IMR-90 (cell line): ENCODE data around the gene COL18A1. TPM values are rescaled to one million over a fixed set of nuclear protein-coding genes. Genes with fewer than 3 reads are reported as not detected.

ENCODE experiments used
- ATAC-seq: fragments of 200-7000 bp; cut with Tn5 transposase; 2 replicates; pipeline ENCODE4 v1.9.1; 2020; ENCODE audit warnings: low read depth, mild to moderate bottlenecking, moderate library complexity
- BruUV-seq: library from RNA; stranded (reverse); fragments of 400-500 nt; replicated peaks from 2 replicates; lab custom pipeline; 2021; lab: Mats Ljungman, UMichigan
- CTCF ChIA-PET: fragments of 300-600 bp; formaldehyde crosslinking; extraction: SDS; loops from one replicate; lab custom pipeline; 2021; ENCODE audit warnings: antibody characterized with exemption; lab: Yijun Ruan, JAX
- POLR2A ChIA-PET: fragments of 300-600 bp; sonication (Branson Sonifier 250); formaldehyde crosslinking; loops from one replicate; lab custom pipeline; 2022; ENCODE audit warnings: antibody characterized with exemption; ENCODE audit not compliant: unreplicated experiment; lab: Charles Lee
- DNase-seq: peaks from one replicate; pipeline ENCODE4 v3.0.0; 2013
- H2AFZ ChIP-seq: replicated peaks from 2 replicates; pipeline ENCODE3; 2013; ENCODE audit warnings: low read length, mild to moderate bottlenecking; ENCODE audit not compliant: poor library complexity
- H2AK5ac ChIP-seq: 2 replicates; pipeline ENCODE4 v1.6.1; 2013; ENCODE audit warnings: low read depth, low read length, inconsistent platforms
- H2AK9ac ChIP-seq: replicated peaks from 2 replicates; pipeline ENCODE3; 2013; ENCODE audit warnings: mild to moderate bottlenecking, low read depth, low read length, moderate library complexity; ENCODE audit not compliant: poor library complexity
- H2BK120ac ChIP-seq: 2 replicates; pipeline ENCODE4 v1.6.1; 2013; ENCODE audit warnings: low read depth, low read length, inconsistent platforms
- H2BK15ac ChIP-seq: 3 replicates; pipeline ENCODE4 v1.6.1; 2013; ENCODE audit warnings: low read depth, low read length, inconsistent platforms
- H2BK20ac ChIP-seq: 2 replicates; pipeline ENCODE4 v1.6.1; 2013; ENCODE audit warnings: low read depth, mild to moderate bottlenecking, inconsistent platforms, low read length, moderate library complexity
- H2BK5ac ChIP-seq: 2 replicates; pipeline ENCODE4 v1.6.1; 2013; ENCODE audit warnings: mild to moderate bottlenecking, low read depth, low read length, inconsistent platforms; ENCODE audit not compliant: poor library complexity, severe bottlenecking
- H3K14ac ChIP-seq: replicated peaks from 2 replicates; pipeline ENCODE4 v1.6.1; 2013; ENCODE audit warnings: low read depth, low read length, inconsistent platforms
- H3K18ac ChIP-seq: 2 replicates; pipeline ENCODE4 v1.6.1; 2013; ENCODE audit warnings: low read depth, low read length, control low read depth
- H3K23ac ChIP-seq: 2 replicates; pipeline ENCODE4 v1.6.1; 2013; ENCODE audit warnings: low read depth, low read length, inconsistent platforms
- H3K27ac ChIP-seq: 2 replicates; pipeline ENCODE4 v1.5.1; 2013; ENCODE audit warnings: mild to moderate bottlenecking, control low read depth, low read length; ENCODE audit not compliant: insufficient read depth
- H3K27me3 ChIP-seq: 2 replicates; pipeline ENCODE4 v1.6.1; 2013; ENCODE audit warnings: low read length; ENCODE audit not compliant: control insufficient read depth, insufficient read depth
- H3K36me3 ChIP-seq: 2 replicates; pipeline ENCODE4 v1.6.1; 2013; ENCODE audit warnings: low read length, mixed read lengths; ENCODE audit not compliant: control insufficient read depth, insufficient read depth
- H3K4ac ChIP-seq: 2 replicates; pipeline ENCODE4 v1.6.1; 2013; ENCODE audit warnings: low read depth, low read length, inconsistent platforms
- H3K4me1 ChIP-seq: 2 replicates; pipeline ENCODE4 v1.6.1; 2013; ENCODE audit warnings: low read length, mixed read lengths; ENCODE audit not compliant: control insufficient read depth, insufficient read depth
- H3K4me2 ChIP-seq: 2 replicates; pipeline ENCODE4 v1.6.1; 2013; ENCODE audit warnings: low read depth, mild to moderate bottlenecking, control low read depth, low read length, moderate library complexity
- H3K4me3 ChIP-seq: 2 replicates; pipeline ENCODE4 v1.5.1; 2013; ENCODE audit warnings: low read depth, mild to moderate bottlenecking, control low read depth, low read length, moderate library complexity; ENCODE audit not compliant: insufficient read depth
- H3K56ac ChIP-seq: 2 replicates; pipeline ENCODE4 v1.6.1; 2013; ENCODE audit warnings: low read length, inconsistent platforms; ENCODE audit not compliant: insufficient read depth; ENCODE audit errors: extremely low read depth
- H3K79me1 ChIP-seq, 2 experiments: 2 replicates each; pipeline ENCODE4 v1.6.1; 2013; ENCODE audit warnings: low read length in 2 of 2, inconsistent platforms in 1 of 2, low read depth in 1 of 2
- H3K9ac ChIP-seq: 2 replicates; pipeline ENCODE4 v1.6.1; 2013; ENCODE audit warnings: low read depth, low read length, control low read depth
- H3K9me1 ChIP-seq: 2 replicates; pipeline ENCODE4 v1.6.1; 2013; ENCODE audit warnings: low read length, inconsistent platforms; ENCODE audit not compliant: insufficient read depth
- H3K9me3 ChIP-seq: 2 replicates; pipeline ENCODE4 v1.6.1; 2013; ENCODE audit warnings: low read length; ENCODE audit not compliant: control insufficient read depth, insufficient read depth
- H4K20me1 ChIP-seq: 2 replicates; pipeline ENCODE4 v1.6.1; 2013; ENCODE audit warnings: low read length, inconsistent platforms; ENCODE audit not compliant: insufficient read depth
- H4K5ac ChIP-seq: 2 replicates; pipeline ENCODE4 v1.6.1; 2013; ENCODE audit warnings: mild to moderate bottlenecking, low read depth, low read length, control low read depth
- H4K8ac ChIP-seq, 2 experiments: 2 replicates each; pipeline ENCODE4 v1.6.1; 2013; ENCODE audit warnings: low read depth in 2 of 2, low read length in 2 of 2, control low read depth in 1 of 2, inconsistent platforms in 1 of 2
- H4K91ac ChIP-seq: 2 replicates; pipeline ENCODE4 v1.6.1; 2013; ENCODE audit warnings: low read depth, low read length, inconsistent platforms; ENCODE audit not compliant: insufficient read depth
- BHLHE40 ChIP-seq: fragments of 150-350 bp; IDR thresholded peaks from 2 replicates; pipeline ENCODE4 v1.6.1; 2016; ENCODE audit warnings: mild to moderate bottlenecking, low read depth, low read length
- CEBPB ChIP-seq: IDR thresholded peaks from 2 replicates; pipeline ENCODE4 v1.6.1; 2012; ENCODE audit warnings: low read depth, low read length, improper control_type of control experiment
- CHD1 ChIP-seq: IDR thresholded peaks from 2 replicates; pipeline ENCODE4 v1.6.1; 2012; ENCODE audit warnings: low read depth, low read length, improper control_type of control experiment
- MXI1 ChIP-seq: IDR thresholded peaks from 2 replicates; pipeline ENCODE4 v1.6.1; 2012; ENCODE audit warnings: low read depth, mild to moderate bottlenecking, low read length, moderate library complexity, borderline replicate concordance
- NFE2L2 ChIP-seq: fragments of 150-350 bp; IDR thresholded peaks from 2 replicates; pipeline ENCODE4 v1.6.1; 2016; ENCODE audit warnings: low read depth, mild to moderate bottlenecking, low read length
- POLR2A ChIP-seq: IDR thresholded peaks from 2 replicates; pipeline ENCODE4 v1.6.1; 2012; ENCODE audit warnings: mild to moderate bottlenecking, low read depth, low read length
- RAD21 ChIP-seq: IDR thresholded peaks from 2 replicates; pipeline ENCODE4 v1.6.1; 2012; ENCODE audit warnings: low read length, improper control_type of control experiment
- RCOR1 ChIP-seq: IDR thresholded peaks from 2 replicates; pipeline ENCODE4 v1.6.1; 2012; ENCODE audit warnings: mild to moderate bottlenecking, low read length, improper control_type of control experiment; ENCODE audit not compliant: insufficient replicate concordance
- RFX5 ChIP-seq: IDR thresholded peaks from 2 replicates; pipeline ENCODE4 v1.8.0; 2012; ENCODE audit warnings: low read depth, mild to moderate bottlenecking, low read length, moderate library complexity
- SMC3 ChIP-seq: fragments of 150-350 bp; IDR thresholded peaks from 2 replicates; pipeline ENCODE4 v1.6.1; 2016; ENCODE audit warnings: low read depth, mild to moderate bottlenecking, antibody characterized with exemption, low read length, moderate library complexity
- WGBS, 2 experiments: methylation state at CpG; one replicate each; pipeline versions ENCODE4 v1.1.5 to v1.1.7; 2013; ENCODE audit warnings: missing lambda C conversion rate in 2 of 2; ENCODE audit not compliant: insufficient read length in 1 of 2; ENCODE audit errors: extremely low coverage in 2 of 2; 5-methylcytosine and 5-hydroxymethylcytosine counted together
- dilution Hi-C: fragments of 300-500 bp; cut with HindIII; formaldehyde crosslinking; loops from one replicate; pipeline ENCODE4 v1.14.3; 2018; ENCODE audit warnings: low sequenced_read_pairs; ENCODE audit not compliant: unreplicated experiment
- in situ Hi-C: fragments of 300-500 bp; cut with MboI; formaldehyde crosslinking; loops from 3 replicates; pipeline ENCODE4 v1.14.3; 2019; ENCODE audit warnings: low sequenced_read_pairs, inconsistent platforms, mixed read lengths
- intact Hi-C: fragments of 100-400 bp; cut with micrococcal nuclease; formaldehyde crosslinking; loops from 2 replicates; pipeline ENCODE4 v1.10.0; 2022
- polyA plus RNA-seq, 3 experiments: library from polyadenylated mRNA; depleted of rRNA; stranded (reverse); fragments of >200 nt; gene quantifications; 2 replicates each; pipeline ENCODE4 v1.2.3, GENCODE V29; 2012; ENCODE audit warnings: low replicate concordance in 1 of 3
- total RNA-seq: library from RNA; depleted of rRNA; stranded (reverse); fragments of >200 nt; gene quantifications from 2 replicates; pipeline ENCODE4 v1.2.3, GENCODE V29; 2012
- TF ChIP-seq, protein P1 (sequence below): fragments of 150-350 bp; IDR thresholded peaks from 2 replicates; pipeline ENCODE4 v1.6.1; 2017; ENCODE audit warnings: mild to moderate bottlenecking, antibody characterized with exemption, low read length, low read depth
- TF ChIP-seq, protein P2 (sequence below): fragments of 150-350 bp; IDR thresholded peaks from 2 replicates; pipeline ENCODE4 v1.6.1; 2016; ENCODE audit warnings: low read depth, mild to moderate bottlenecking, low read length, moderate library complexity, borderline replicate concordance
- TF ChIP-seq, protein P3 (sequence below): conservative IDR thresholded peaks from 2 replicates; pipeline ENCODE4 v1.5.1; 2012; ENCODE audit warnings: mild to moderate bottlenecking, low read depth, low read length, improper control_type of control experiment

The COL18A1 gene
- total and polyA plus RNA-seq, 2 of the 4 experiments (the other 2 are of a cell fraction): 4.3 to 46.7 TPM

DNA sequence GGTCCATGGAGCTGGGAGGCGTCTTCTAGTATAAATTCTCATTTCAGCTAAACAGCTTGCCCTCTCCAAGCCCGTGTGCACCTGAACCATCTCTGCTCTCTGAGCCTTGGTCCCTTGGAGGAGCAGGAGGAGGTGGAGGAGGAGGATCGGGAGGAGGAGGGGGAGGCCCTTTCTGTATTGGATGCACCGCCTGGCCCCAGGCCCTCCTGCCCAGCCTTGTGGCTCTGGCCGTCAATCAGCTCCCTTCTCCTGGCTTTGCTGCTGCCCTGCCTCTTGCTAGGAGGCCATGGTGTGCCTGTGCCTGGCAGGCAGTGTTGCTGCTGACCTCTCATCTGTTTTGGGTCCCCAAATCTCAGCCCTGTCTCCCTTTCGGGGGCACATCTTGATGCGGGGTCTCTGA, 9.0 kb downstream of the COL18A1 start:
- H3K9me1 ChIP-seq: peaks cover 3% of the 10 kb centered on the region
- H3K27me3 ChIP-seq: no peaks in the 10 kb centered on the region
- H2BK120ac ChIP-seq: no peak overlapping the region
- intact Hi-C loops (no loop called here), in situ Hi-C loops (no loop called here), dilution Hi-C loops (no loop called here)
- no peak overlapping the region for H2BK15ac ChIP-seq
- H4K5ac ChIP-seq: no peak overlapping the region
- H4K91ac ChIP-seq: no peak overlapping the region
- H3K36me3 ChIP-seq: peaks cover 8% of the 10 kb centered on the region; the same call in 1 of the 2 replicates
- no peak overlapping the region for H2BK5ac ChIP-seq
- no peak overlapping the region for H3K4me2 ChIP-seq
- POLR2A ChIA-PET: no interaction called here
- H3K18ac ChIP-seq: no peak overlapping the region
- H2AFZ ChIP-seq: no peak overlapping the region
- peaks cover 12 to 90% of the 10 kb centered on the region in 2 experiments for H3K79me1 ChIP-seq
- no peak overlapping the region for H2AK9ac ChIP-seq
- no peak overlapping the region for H2BK20ac ChIP-seq
- no TSS peak for BruUV-seq
- no peak overlapping the region for H2AK5ac ChIP-seq
- ATAC-seq (no peak), DNase-seq (no peak)
- no peak for TF ChIP-seq CEBPB
- TF ChIP-seq SMC3: no peak
- no peak for TF ChIP-seq CHD1
- TF ChIP-seq, protein P1, sequence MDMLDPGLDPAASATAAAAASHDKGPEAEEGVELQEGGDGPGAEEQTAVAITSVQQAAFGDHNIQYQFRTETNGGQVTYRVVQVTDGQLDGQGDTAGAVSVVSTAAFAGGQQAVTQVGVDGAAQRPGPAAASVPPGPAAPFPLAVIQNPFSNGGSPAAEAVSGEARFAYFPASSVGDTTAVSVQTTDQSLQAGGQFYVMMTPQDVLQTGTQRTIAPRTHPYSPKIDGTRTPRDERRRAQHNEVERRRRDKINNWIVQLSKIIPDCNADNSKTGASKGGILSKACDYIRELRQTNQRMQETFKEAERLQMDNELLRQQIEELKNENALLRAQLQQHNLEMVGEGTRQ: no peak
- TF ChIP-seq, protein P2, sequence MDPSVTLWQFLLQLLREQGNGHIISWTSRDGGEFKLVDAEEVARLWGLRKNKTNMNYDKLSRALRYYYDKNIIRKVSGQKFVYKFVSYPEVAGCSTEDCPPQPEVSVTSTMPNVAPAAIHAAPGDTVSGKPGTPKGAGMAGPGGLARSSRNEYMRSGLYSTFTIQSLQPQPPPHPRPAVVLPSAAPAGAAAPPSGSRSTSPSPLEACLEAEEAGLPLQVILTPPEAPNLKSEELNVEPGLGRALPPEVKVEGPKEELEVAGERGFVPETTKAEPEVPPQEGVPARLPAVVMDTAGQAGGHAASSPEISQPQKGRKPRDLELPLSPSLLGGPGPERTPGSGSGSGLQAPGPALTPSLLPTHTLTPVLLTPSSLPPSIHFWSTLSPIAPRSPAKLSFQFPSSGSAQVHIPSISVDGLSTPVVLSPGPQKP: no peak
- no peak for TF ChIP-seq RCOR1
- no peak for TF ChIP-seq BHLHE40
- no peak for TF ChIP-seq MXI1
- TF ChIP-seq RFX5: no peak
- TF ChIP-seq, protein P3, sequence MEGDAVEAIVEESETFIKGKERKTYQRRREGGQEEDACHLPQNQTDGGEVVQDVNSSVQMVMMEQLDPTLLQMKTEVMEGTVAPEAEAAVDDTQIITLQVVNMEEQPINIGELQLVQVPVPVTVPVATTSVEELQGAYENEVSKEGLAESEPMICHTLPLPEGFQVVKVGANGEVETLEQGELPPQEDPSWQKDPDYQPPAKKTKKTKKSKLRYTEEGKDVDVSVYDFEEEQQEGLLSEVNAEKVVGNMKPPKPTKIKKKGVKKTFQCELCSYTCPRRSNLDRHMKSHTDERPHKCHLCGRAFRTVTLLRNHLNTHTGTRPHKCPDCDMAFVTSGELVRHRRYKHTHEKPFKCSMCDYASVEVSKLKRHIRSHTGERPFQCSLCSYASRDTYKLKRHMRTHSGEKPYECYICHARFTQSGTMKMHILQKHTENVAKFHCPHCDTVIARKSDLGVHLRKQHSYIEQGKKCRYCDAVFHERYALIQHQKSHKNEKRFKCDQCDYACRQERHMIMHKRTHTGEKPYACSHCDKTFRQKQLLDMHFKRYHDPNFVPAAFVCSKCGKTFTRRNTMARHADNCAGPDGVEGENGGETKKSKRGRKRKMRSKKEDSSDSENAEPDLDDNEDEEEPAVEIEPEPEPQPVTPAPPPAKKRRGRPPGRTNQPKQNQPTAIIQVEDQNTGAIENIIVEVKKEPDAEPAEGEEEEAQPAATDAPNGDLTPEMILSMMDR: no peak
- no peak for TF ChIP-seq POLR2A
- TF ChIP-seq RAD21: no peak
- no peak for TF ChIP-seq NFE2L2
- H3K27ac ChIP-seq: no peak overlapping the region
- no peak overlapping the region for H3K4me3 ChIP-seq
- H4K20me1 ChIP-seq: peaks cover 99% of the 10 kb centered on the region
- H3K14ac ChIP-seq: no peak overlapping the region
- 75% methylated on average over 1 of the region's 7 CpGs; no CpG with 5 or more reads in 1 of the 2 experiments for WGBS, 2 experiments
- H3K56ac ChIP-seq: no peak overlapping the region
- no peak overlapping the region for H4K8ac ChIP-seq
- no peaks in the 10 kb centered on the region for H3K9me3 ChIP-seq
- CTCF ChIA-PET: no interaction called here
- H3K4ac ChIP-seq: no peak overlapping the region
- H3K9ac ChIP-seq: no peak overlapping the region
- no peak overlapping the region; the same call in 1 of the 2 replicates for H3K23ac ChIP-seq
- H3K4me1 ChIP-seq: peaks cover 10% of the 10 kb centered on the region; the same call in 1 of the 2 replicates
